ENCODE data around the gene PDE4DIP.
"Not testable (repeated sequence)": the region's sequence is repeated elsewhere in the genome, so short reads cannot be mapped to it uniquely, and the experiment has no call there.

Gene PDE4DIP

GRCh38 chr1:148918836-148919447 lies 74.7 kb downstream of the PDE4DIP start:
- H3K23ac ChIP-seq (ENCODE audit: low read length in 2 of 2); H3K79me1 ChIP-seq (replicated peaks; ENCODE audit: low read length, poor library complexity, severe bottlenecking); H3K4me1 ChIP-seq (ENCODE audit: control insufficient read depth, insufficient read depth, low read depth, low read length); H3K4ac ChIP-seq (ENCODE audit: low read depth in 1 of 2, low read length in 2 of 2); H3K9me3 ChIP-seq (ENCODE audit: control insufficient read depth, low read length); H3K27me3 ChIP-seq (ENCODE audit: control insufficient read depth in 1 of 2, insufficient read depth in 1 of 2, low read length in 2 of 2); H3K27ac ChIP-seq (ENCODE audit: low read length, poor library complexity, severe bottlenecking); H2BK15ac ChIP-seq (ENCODE audit: low read depth, poor library complexity, severe bottlenecking); H3K14ac ChIP-seq (ENCODE audit: low read length in 2 of 2); H2BK120ac ChIP-seq (ENCODE audit: low read depth, low read length); H2AFZ ChIP-seq (ENCODE audit: low read depth, low read length); H2AK5ac ChIP-seq (ENCODE audit: low read length, severe bottlenecking); H4K91ac ChIP-seq (ENCODE audit: low read length); H3K18ac ChIP-seq (ENCODE audit: low read depth in 1 of 2, low read length in 2 of 2); H3K36me3 ChIP-seq (ENCODE audit: control insufficient read depth in 1 of 2, insufficient read depth in 2 of 2, low read depth in 1 of 2, low read length in 2 of 2); H2BK12ac ChIP-seq (ENCODE audit: low read length in 2 of 2); H2BK5ac ChIP-seq (ENCODE audit: low read depth, low read length, poor library complexity, severe bottlenecking); H4K8ac ChIP-seq (ENCODE audit: low read length); DNase-seq; H3K4me3 ChIP-seq (ENCODE audit: insufficient read depth in 1 of 2, low read depth in 1 of 2, low read length in 2 of 2); H3K9ac ChIP-seq (ENCODE audit: low read length); H3K4me2 ChIP-seq (ENCODE audit: low read length, poor library complexity, severe bottlenecking): not testable (repeated sequence)
- no CpG with 5 or more reads among the region's 3 CpGs for WGBS

- not testable (repeated sequence) for H4K8ac ChIP-seq (ENCODE audit: low read length); H3K79me1 ChIP-seq (replicated peaks; ENCODE audit: low read length, poor library complexity, severe bottlenecking); H2BK5ac ChIP-seq (ENCODE audit: low read depth, low read length, poor library complexity, severe bottlenecking); H2AK5ac ChIP-seq (ENCODE audit: low read length, severe bottlenecking); H3K4me3 ChIP-seq (ENCODE audit: insufficient read depth in 1 of 2, low read depth in 1 of 2, low read length in 2 of 2); H3K4me2 ChIP-seq (ENCODE audit: low read length, poor library complexity, severe bottlenecking); H3K9me3 ChIP-seq (ENCODE audit: control insufficient read depth, low read length); H3K18ac ChIP-seq (ENCODE audit: low read depth in 1 of 2, low read length in 2 of 2); H4K91ac ChIP-seq (ENCODE audit: low read length); H3K27ac ChIP-seq (ENCODE audit: low read length, poor library complexity, severe bottlenecking); H3K9ac ChIP-seq (ENCODE audit: low read length); H2AFZ ChIP-seq (ENCODE audit: low read depth, low read length); H3K4me1 ChIP-seq (ENCODE audit: control insufficient read depth, insufficient read depth, low read depth, low read length); H3K4ac ChIP-seq (ENCODE audit: low read depth in 1 of 2, low read length in 2 of 2); H2BK120ac ChIP-seq (ENCODE audit: low read depth, low read length); H2BK12ac ChIP-seq (ENCODE audit: low read length in 2 of 2); H3K23ac ChIP-seq (ENCODE audit: low read length in 2 of 2); H3K27me3 ChIP-seq (ENCODE audit: control insufficient read depth in 1 of 2, insufficient read depth in 1 of 2, low read length in 2 of 2); H3K14ac ChIP-seq (ENCODE audit: low read length in 2 of 2); H2BK15ac ChIP-seq (ENCODE audit: low read depth, poor library complexity, severe bottlenecking); DNase-seq; H3K36me3 ChIP-seq (ENCODE audit: control insufficient read depth in 1 of 2, insufficient read depth in 2 of 2, low read depth in 1 of 2, low read length in 2 of 2)
- WGBS, result no CpG with 5 or more reads among the region's 1 CpG
Measured at GRCh38 chr1:148921047-148921446, 76.8 kb downstream of the PDE4DIP start.

GRCh38 chr1:148923798-148924197 lies 79.6 kb downstream of the PDE4DIP start:
- WGBS, result 68% methylated on average over 1 of the region's 3 CpGs
- not testable (repeated sequence) for H2BK120ac ChIP-seq (ENCODE audit: low read depth, low read length)

GRCh38 chr1:148927645-148928044 lies 83.4 kb downstream of the PDE4DIP start:
- not testable (repeated sequence) for H2BK12ac ChIP-seq (ENCODE audit: low read length in 2 of 2); H3K9me3 ChIP-seq (ENCODE audit: control insufficient read depth, low read length); H3K14ac ChIP-seq (ENCODE audit: low read length in 2 of 2); H4K8ac ChIP-seq (ENCODE audit: low read length); H3K4me2 ChIP-seq (ENCODE audit: low read length, poor library complexity, severe bottlenecking); H3K79me1 ChIP-seq (replicated peaks; ENCODE audit: low read length, poor library complexity, severe bottlenecking); H3K4ac ChIP-seq (ENCODE audit: low read depth in 1 of 2, low read length in 2 of 2); H3K18ac ChIP-seq (ENCODE audit: low read depth in 1 of 2, low read length in 2 of 2); H3K4me1 ChIP-seq (ENCODE audit: control insufficient read depth, insufficient read depth, low read depth, low read length); DNase-seq; H3K23ac ChIP-seq (ENCODE audit: low read length in 2 of 2); H2AFZ ChIP-seq (ENCODE audit: low read depth, low read length); H2BK120ac ChIP-seq (ENCODE audit: low read depth, low read length); H3K4me3 ChIP-seq (ENCODE audit: insufficient read depth in 1 of 2, low read depth in 1 of 2, low read length in 2 of 2); H3K9ac ChIP-seq (ENCODE audit: low read length); H2BK5ac ChIP-seq (ENCODE audit: low read depth, low read length, poor library complexity, severe bottlenecking); H2AK5ac ChIP-seq (ENCODE audit: low read length, severe bottlenecking); H2BK15ac ChIP-seq (ENCODE audit: low read depth, poor library complexity, severe bottlenecking); H3K36me3 ChIP-seq (ENCODE audit: control insufficient read depth in 1 of 2, insufficient read depth in 2 of 2, low read depth in 1 of 2, low read length in 2 of 2); H3K27me3 ChIP-seq (ENCODE audit: control insufficient read depth in 1 of 2, insufficient read depth in 1 of 2, low read length in 2 of 2); H4K91ac ChIP-seq (ENCODE audit: low read length); H3K27ac ChIP-seq (ENCODE audit: low read length, poor library complexity, severe bottlenecking)
- no CpG with 5 or more reads among the region's 1 CpG for WGBS

More at GRCh38 chr1:148923798-148924197, 79.6 kb downstream of the PDE4DIP start:
- H3K14ac ChIP-seq (ENCODE audit: low read length in 2 of 2); H3K27ac ChIP-seq (ENCODE audit: low read length, poor library complexity, severe bottlenecking); H3K4ac ChIP-seq (ENCODE audit: low read depth in 1 of 2, low read length in 2 of 2); H3K27me3 ChIP-seq (ENCODE audit: control insufficient read depth in 1 of 2, insufficient read depth in 1 of 2, low read length in 2 of 2); H2BK15ac ChIP-seq (ENCODE audit: low read depth, poor library complexity, severe bottlenecking); H3K4me3 ChIP-seq (ENCODE audit: insufficient read depth in 1 of 2, low read depth in 1 of 2, low read length in 2 of 2); H2BK12ac ChIP-seq (ENCODE audit: low read length in 2 of 2); H4K91ac ChIP-seq (ENCODE audit: low read length); H3K9me3 ChIP-seq (ENCODE audit: control insufficient read depth, low read length); H3K4me2 ChIP-seq (ENCODE audit: low read length, poor library complexity, severe bottlenecking); H3K79me1 ChIP-seq (replicated peaks; ENCODE audit: low read length, poor library complexity, severe bottlenecking); H2BK5ac ChIP-seq (ENCODE audit: low read depth, low read length, poor library complexity, severe bottlenecking); H3K4me1 ChIP-seq (ENCODE audit: control insufficient read depth, insufficient read depth, low read depth, low read length); H3K23ac ChIP-seq (ENCODE audit: low read length in 2 of 2); H3K9ac ChIP-seq (ENCODE audit: low read length); DNase-seq; H3K18ac ChIP-seq (ENCODE audit: low read depth in 1 of 2, low read length in 2 of 2); H2AK5ac ChIP-seq (ENCODE audit: low read length, severe bottlenecking); H2AFZ ChIP-seq (ENCODE audit: low read depth, low read length); H3K36me3 ChIP-seq (ENCODE audit: control insufficient read depth in 1 of 2, insufficient read depth in 2 of 2, low read depth in 1 of 2, low read length in 2 of 2); H4K8ac ChIP-seq (ENCODE audit: low read length): not testable (repeated sequence)

Data from mesenchymal stem cell (in vitro differentiated cells and primary cell).